Aorta (tissue), 5 donors: ENCODE results near the gene MYO1F. TPM values are rescaled to one million over a fixed set of nuclear protein-coding genes. Genes with fewer than 3 reads are reported as not detected.

Source experiments
- ATAC-seq: fragments of 200-7000 bp; cut with Tn5 transposase; one replicate; pipeline ENCODE4 v1.9.1; 2022; ENCODE audit warnings: moderate library complexity; ENCODE audit not compliant: low FRiP score
- DNase-seq, 2 donors: peaks; one replicate each; pipeline ENCODE4 v3.0.0-alpha.2; 2020
- H3K27ac ChIP-seq, 2 donors: one replicate each; pipeline ENCODE4 v1.5.1; 2013; ENCODE audit warnings: low read length in 2 of 2, mild to moderate bottlenecking in 2 of 2, moderate library complexity in 2 of 2, control low read depth in 1 of 2, inconsistent platforms in 1 of 2, low read depth in 1 of 2
- H3K27me3 ChIP-seq, 2 donors: one replicate each; pipeline ENCODE4 v1.6.1; 2013; ENCODE audit warnings: control low read depth in 1 of 2, low read length in 1 of 2, mild to moderate bottlenecking in 1 of 2, moderate library complexity in 1 of 2; ENCODE audit not compliant: insufficient read depth in 2 of 2, control insufficient read depth in 1 of 2
- H3K36me3 ChIP-seq, 2 donors: one replicate each; pipeline ENCODE4 v1.6.1; 2013; ENCODE audit warnings: control low read depth in 1 of 2, low read length in 1 of 2, mild to moderate bottlenecking in 1 of 2; ENCODE audit not compliant: insufficient read depth in 2 of 2, control insufficient read depth in 1 of 2
- H3K4me1 ChIP-seq, 2 donors: one replicate each; pipeline ENCODE4 v1.6.1; 2013; ENCODE audit warnings: low read length in 2 of 2, control low read depth in 1 of 2, mild to moderate bottlenecking in 1 of 2, moderate library complexity in 1 of 2; ENCODE audit not compliant: insufficient read depth in 2 of 2, control insufficient read depth in 1 of 2
- H3K4me3 ChIP-seq, 2 donors: one replicate each; pipeline ENCODE4 v1.5.1; 2013; ENCODE audit warnings: low read length in 2 of 2, control low read depth in 1 of 2, mild to moderate bottlenecking in 1 of 2
- H3K9me3 ChIP-seq: one replicate; pipeline ENCODE4 v1.6.1; 2013; ENCODE audit warnings: mild to moderate bottlenecking, low read length; ENCODE audit not compliant: control insufficient read depth
- WGBS, 2 donors: extraction: QIAGEN DNeasy Blood & Tissue Kit; methylation state at CpG; one replicate each; pipeline ENCODE4 v1.1.7; 2013; 5-methylcytosine and 5-hydroxymethylcytosine counted together
- intact Hi-C, 2 donors: fragments of 100-400 bp; cut with DNase I; formaldehyde crosslinking; loops; one replicate each; pipeline versions ENCODE4 v1.14.2 to v1.15.0; 2022
- polyA plus RNA-seq, 2 donors: library from polyadenylated mRNA; stranded (reverse); fragments of 200-250 nt; gene quantifications; one replicate each; pipeline ENCODE4 v1.2.3, GENCODE V29; 2013
- total RNA-seq, 2 donors: library from RNA; stranded (reverse); fragmentation: NEBNext Ultra II Directional; extraction: Animal tissue kit (Norgen Biotek cat#: 25700); gene quantifications; one replicate each; pipeline ENCODE4 v1.2.1, GENCODE V29; 2021
- donor health status: healthy with polysubstance abuse.
- donor health status: Bipolar disorder and iron deficiency.
- donor health status: DM: no; HTN: no; CAD: no.
- donor health status: DM: no; HTN: no; CAD: no.
- donor health status: DM: yes; HTN: yes; CAD: no.

MYO1F gene
- total and polyA plus RNA-seq, 4 donors = 2.1 to 63.8 (median 20.2) TPM

DNA sequence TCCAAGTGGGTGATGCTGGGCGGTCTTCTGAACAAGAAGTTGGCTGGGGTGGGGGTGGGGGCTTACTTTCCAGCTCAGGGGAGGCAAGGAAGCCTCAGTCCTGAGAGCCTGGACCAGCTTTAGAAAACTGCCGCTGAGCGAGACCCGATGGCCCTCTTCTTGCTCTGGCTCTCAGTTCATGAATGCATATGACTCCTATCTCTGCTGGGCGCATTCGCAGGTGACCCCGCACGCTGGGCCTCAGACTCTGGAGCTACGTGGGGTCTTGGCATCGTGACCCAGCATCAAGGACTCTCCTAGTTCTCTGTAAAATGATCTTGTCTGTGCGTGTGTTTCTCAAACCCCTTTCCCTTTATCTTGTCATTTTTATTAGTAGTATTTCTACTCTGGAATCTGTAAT, 94.5 kb downstream of the MYO1F start:
- ATAC-seq = no peak
- WGBS, 2 donors = 91% methylated on average over 11 of the region's 11 CpGs
- no peaks in the 10 kb centered on the region for H3K9me3 ChIP-seq
- peaks cover 0 to 16% of the 10 kb centered on the region in 2 donors for H3K36me3 ChIP-seq
- H3K27me3 ChIP-seq = no peaks in the 10 kb centered on the region
- peak in 1 of 2 donors; percentile 36 for DNase-seq
- no peak overlapping the region for H3K27ac ChIP-seq
- no peaks in the 10 kb centered on the region for H3K4me1 ChIP-seq
- no peak overlapping the region for H3K4me3 ChIP-seq
- intact Hi-C loops = no loop called here

DNA sequence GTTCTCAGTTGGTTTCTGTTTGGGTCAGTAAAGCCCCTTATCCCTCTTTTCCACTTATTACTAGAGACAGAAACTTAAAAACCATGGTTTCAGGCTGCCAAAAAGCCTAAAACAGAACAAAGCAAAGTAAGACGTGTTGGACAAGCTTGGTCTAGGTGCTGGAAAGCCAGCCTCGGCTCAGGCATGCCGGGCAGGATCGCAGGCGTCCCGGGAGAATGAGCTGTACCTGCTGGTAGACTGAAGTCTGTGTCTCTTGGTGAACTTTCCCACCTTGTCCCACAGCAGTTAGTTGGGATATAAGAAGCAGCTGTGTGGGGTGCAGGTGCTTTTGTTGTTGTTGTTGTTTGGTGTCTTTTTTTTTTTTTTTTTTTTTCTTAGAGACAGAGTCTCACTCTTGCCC, 95.6 kb downstream of the MYO1F start:
- no peaks in the 10 kb centered on the region for H3K9me3 ChIP-seq
- WGBS, 2 donors = 68 to 69% methylated on average over 6 of the region's 6 CpGs
- no peaks in the 10 kb centered on the region for H3K27me3 ChIP-seq
- peak in 1 of 2 donors; percentile 61 for DNase-seq
- peaks cover 0 to 8% of the 10 kb centered on the region in 2 donors for H3K36me3 ChIP-seq
- intact Hi-C loops = no loop called here
- H3K27ac ChIP-seq = no peak overlapping the region
- no peak for ATAC-seq
- H3K4me3 ChIP-seq = no peak overlapping the region
- H3K4me1 ChIP-seq = no peaks in the 10 kb centered on the region

DNA sequence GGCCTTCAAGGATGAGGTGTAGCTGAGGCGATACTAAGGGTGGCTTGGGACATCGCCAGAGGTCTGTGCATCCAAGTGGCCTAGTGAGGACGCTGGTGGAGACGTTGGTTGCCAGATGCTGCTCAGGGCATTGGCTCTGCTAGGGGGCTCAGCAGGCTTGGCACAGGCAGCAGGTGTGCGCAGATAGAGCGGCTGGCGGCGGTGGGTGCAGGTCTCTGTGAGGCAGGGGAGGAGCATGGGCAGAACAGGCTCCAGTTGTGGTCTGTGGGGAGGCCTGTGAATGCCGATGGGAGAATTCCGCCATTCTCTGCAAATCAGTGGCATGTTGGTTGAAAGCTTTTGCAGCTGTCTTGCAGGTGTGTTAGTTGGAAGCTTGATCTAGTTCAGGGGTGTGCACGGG, 96.0 kb downstream of the MYO1F start:
- H3K36me3 ChIP-seq = peaks cover 0 to 6% of the 10 kb centered on the region in 2 donors
- H3K4me1 ChIP-seq = no peaks in the 10 kb centered on the region
- intact Hi-C loops = no loop called here
- DNase-seq (peak in 1 of 2 donors; percentile 58), ATAC-seq (no peak)
- 65 to 78% methylated on average over 11 of the region's 11 CpGs for WGBS, 2 donors
- no peak overlapping the region for H3K27ac ChIP-seq
- no peak overlapping the region for H3K4me3 ChIP-seq
- no peaks in the 10 kb centered on the region for H3K9me3 ChIP-seq
- no peaks in the 10 kb centered on the region for H3K27me3 ChIP-seq

DNA sequence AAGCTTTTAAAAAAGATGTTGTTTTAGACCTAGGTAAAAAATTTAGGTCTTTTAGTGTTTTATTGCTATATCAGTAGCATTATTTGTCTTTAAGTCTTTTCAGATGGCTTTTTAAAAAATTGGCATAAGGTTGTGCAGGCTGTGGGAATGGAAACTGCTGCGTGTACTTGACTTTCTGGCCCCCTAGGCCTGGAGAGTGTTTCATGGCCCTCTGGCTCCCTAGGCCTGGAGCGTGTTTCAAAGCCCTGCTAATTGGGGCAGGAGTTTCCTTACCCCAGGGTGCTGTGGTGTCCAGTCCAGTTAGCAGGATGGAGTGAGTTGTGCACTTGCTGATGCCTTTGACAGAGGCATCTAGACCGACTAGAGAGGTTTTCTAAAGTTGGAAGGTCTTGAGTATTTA, 98.6 kb downstream of the MYO1F start:
- ATAC-seq (peak; percentile 53), DNase-seq (no peak)
- 39 to 51% methylated on average over 3 of the region's 3 CpGs for WGBS, 2 donors
- Histone ChIP-seq H3K9me3 (no peaks in the 10 kb centered on the region), H3K4me3 (no peak overlapping the region), H3K27ac (no peak overlapping the region), H3K27me3 (no peaks in the 10 kb centered on the region), H3K4me1 (no peaks in the 10 kb centered on the region), H3K36me3 (peaks cover 0 to 3% of the 10 kb centered on the region in 2 donors)
- intact Hi-C loops = no loop called here

DNA sequence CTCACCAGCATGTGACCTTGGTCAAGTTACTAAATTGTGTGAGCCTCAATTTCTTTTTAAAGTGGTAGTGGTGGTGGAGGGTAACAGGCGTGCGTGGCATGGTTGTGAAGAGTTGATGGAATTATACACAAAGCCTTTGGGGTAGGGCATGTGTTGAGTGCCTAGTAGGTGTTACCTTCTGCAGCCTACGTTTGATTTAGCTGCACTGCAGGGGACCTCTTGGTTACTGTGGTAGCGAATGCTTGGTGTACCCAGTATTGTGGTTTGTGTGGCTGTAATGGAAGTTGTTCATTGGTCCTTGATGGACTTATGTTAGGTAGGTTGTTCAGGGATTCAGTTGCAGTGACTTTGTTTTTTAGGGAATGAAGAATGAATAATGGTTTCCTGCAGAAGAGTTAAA, 99.4 kb downstream of the MYO1F start:
- peaks cover 0 to 3% of the 10 kb centered on the region in 2 donors for H3K36me3 ChIP-seq
- H3K4me3 ChIP-seq = no peak overlapping the region
- peak overlapping the region in 1 of 2 donors; percentile 18 for H3K27ac ChIP-seq
- no peaks in the 10 kb centered on the region for H3K9me3 ChIP-seq
- no peaks in the 10 kb centered on the region for H3K27me3 ChIP-seq
- DNase-seq (no peak), ATAC-seq (no peak)
- H3K4me1 ChIP-seq = no peaks in the 10 kb centered on the region
- intact Hi-C loops = no loop called here
- 70 to 74% methylated on average over 4 of the region's 4 CpGs for WGBS, 2 donors

DNA sequence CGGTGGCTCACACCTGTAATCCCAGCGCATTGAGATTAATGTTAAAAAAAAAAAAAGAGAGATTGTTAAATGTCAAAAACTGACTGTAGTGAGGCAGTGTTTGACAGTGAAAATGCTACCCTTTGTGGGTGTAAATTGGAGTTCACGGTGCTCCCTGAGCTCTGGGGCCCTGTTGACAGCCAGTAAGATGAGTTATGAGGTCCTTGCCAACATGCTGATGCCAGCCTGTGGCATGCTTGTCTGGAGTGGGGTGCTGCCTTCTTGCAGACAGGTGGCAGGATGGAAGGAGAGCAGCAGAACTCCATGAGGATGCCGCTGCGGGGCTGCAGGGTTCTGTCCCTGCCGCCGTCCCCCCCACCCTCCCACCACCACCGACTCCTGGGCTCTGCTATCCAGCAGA, 100.7 kb downstream of the MYO1F start:
- Histone ChIP-seq H3K4me1 (no peaks in the 10 kb centered on the region), H3K27me3 (no peaks in the 10 kb centered on the region), H3K4me3 (no peak overlapping the region), H3K27ac (no peak overlapping the region), H3K9me3 (no peaks in the 10 kb centered on the region), H3K36me3 (peaks cover 0 to 5% of the 10 kb centered on the region in 2 donors)
- intact Hi-C loops = no loop called here
- DNase-seq = no peak
- no peak for ATAC-seq
- WGBS, 2 donors = 76 to 77% methylated on average over 8 of the region's 8 CpGs

DNA sequence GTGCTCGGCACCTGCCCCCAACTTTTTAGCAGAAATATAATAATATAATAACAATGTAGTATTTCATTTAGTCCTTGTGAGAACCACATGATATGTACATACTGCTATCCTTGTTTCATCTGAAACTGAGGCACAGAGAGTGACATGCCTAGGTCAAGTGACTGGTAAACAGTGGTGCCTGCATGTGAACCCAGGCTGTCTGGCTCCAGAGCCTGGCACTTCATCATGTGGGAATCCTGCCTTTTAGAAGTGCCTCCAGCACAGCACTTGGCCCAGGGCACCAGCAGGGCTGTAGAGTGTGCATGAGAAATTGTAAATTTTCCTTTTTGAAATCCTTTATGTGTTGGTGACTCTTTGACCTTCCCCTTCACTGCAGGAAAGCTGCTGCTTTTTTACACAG, 102.2 kb downstream of the MYO1F start:
- H3K4me3 ChIP-seq = no peak overlapping the region
- no peaks in the 10 kb centered on the region for H3K9me3 ChIP-seq
- peaks cover 0 to 11% of the 10 kb centered on the region in 2 donors for H3K36me3 ChIP-seq
- no peak for ATAC-seq
- 83 to 85% methylated on average over 1 of the region's 1 CpG for WGBS, 2 donors
- no peak overlapping the region for H3K27ac ChIP-seq
- no peaks in the 10 kb centered on the region for H3K27me3 ChIP-seq
- DNase-seq = no peak
- no peaks in the 10 kb centered on the region for H3K4me1 ChIP-seq
- intact Hi-C loops = no loop called here

DNA sequence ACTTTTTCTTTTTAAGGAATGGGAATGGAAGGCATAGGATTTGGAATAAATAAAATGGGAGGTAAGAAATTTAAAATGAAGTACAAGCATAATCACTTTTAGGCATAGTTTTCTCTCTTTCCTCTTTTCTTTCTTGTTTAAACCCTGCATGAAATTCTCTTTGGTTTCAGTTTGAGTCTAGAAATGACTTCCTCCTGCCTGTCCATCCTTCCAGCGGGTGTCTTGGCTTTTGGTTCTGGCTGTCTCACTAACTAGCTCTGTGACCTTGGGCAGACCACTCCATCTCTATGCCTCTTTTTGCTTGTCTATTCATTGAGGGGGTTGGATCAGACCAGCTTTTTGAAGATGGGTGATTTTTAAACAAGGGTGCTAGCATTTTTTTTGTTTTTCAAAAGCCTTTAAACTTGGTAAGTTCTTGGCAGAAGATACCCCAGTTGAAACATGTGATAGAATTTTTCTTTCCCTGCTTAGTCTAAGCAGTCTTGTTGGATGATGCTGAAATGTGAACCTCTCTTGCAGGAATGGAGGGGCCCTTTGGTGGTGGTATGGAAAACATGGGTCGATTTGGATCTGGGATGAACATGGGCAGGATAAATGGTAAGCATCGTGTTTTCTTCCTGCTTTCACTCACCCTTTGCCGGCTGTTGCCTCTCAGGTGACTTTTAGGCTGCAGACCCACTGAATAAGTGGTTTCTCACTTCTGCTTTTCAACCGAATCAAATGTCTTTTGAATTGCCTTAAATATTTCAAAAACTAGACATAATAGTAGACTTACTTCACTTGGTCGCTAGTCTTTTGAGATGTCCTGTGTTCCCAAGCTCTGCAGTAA, 103.4 kb downstream of the MYO1F start:
- H3K4me3 ChIP-seq = no peak overlapping the region
- no peak overlapping the region for H3K27ac ChIP-seq
- DNase-seq (no peak), ATAC-seq (no peak)
- intact Hi-C loops = no loop called here
- no peaks in the 10 kb centered on the region for H3K9me3 ChIP-seq
- 81 to 83% methylated on average over 6 of the region's 6 CpGs for WGBS, 2 donors
- peaks cover 2 to 18% of the 10 kb centered on the region in 2 donors for H3K36me3 ChIP-seq
- H3K27me3 ChIP-seq = no peaks in the 10 kb centered on the region
- H3K4me1 ChIP-seq = no peaks in the 10 kb centered on the region
